Measurements from ENCODE around the gene FGF6.

GRCh38 chr12:4446335-4446734, 720 bp upstream of the FGF6 start:
- TF ChIP-seq CEBPB (tag; IDR thresholded peaks at IDR 0.05) (no peak), ATF2 (CRISPR knock-in tag; IDR thresholded peaks at IDR 0.05) (no peak), ZNF407 (IDR thresholded peaks at IDR 0.05; ENCODE audit: low read depth) (no peak), RBM14 (IDR thresholded peaks at IDR 0.05; ENCODE audit: borderline replicate concordance, insufficient read depth, low read depth, low read length) (no peak), CTCF (IDR thresholded peaks at IDR 0.05 in 2 of 3, conservative IDR thresholded peaks at IDR 0.05 in 1 of 3; ENCODE audit: insufficient read depth in 2 of 3, low read depth in 1 of 3, low read length in 3 of 3) (no peak), KDM1A (IDR thresholded peaks at IDR 0.05) (no peak), EZH2 (IDR thresholded peaks at IDR 0.05; ENCODE audit: borderline replicate concordance, low read depth, low read length) (no peak), IRF1 (CRISPR knock-in tag; IDR thresholded peaks at IDR 0.05; ENCODE audit: borderline replicate concordance) (no peak), NFYB (IDR thresholded peaks at IDR 0.05; ENCODE audit: extremely low read depth, insufficient read length) (no peak), CREM (IDR thresholded peaks at IDR 0.05; ENCODE audit: low read depth) (no peak), SAP30 (IDR thresholded peaks at IDR 0.05; ENCODE audit: borderline replicate concordance, insufficient read depth, low read depth, low read length, poor library complexity, severe bottlenecking) (no peak), ZFX (CRISPR knock-in tag; IDR thresholded peaks at IDR 0.05) (no peak), GABPB2 (CRISPR knock-in tag; conservative IDR thresholded peaks at IDR 0.05) (no peak)
